ENCODE data around the gene MCF2L2. TPM values are rescaled to one million over a fixed set of nuclear protein-coding genes. Genes with fewer than 3 reads are reported as not detected.
"Not testable (repeated sequence)": the region's sequence is repeated elsewhere in the genome, so short reads cannot be mapped to it uniquely, and the experiment has no call there.

MCF2L2 gene
- polyA plus RNA-seq, 3 donors = 0.56 to 2.0 (median 1.5) TPM

DNA sequence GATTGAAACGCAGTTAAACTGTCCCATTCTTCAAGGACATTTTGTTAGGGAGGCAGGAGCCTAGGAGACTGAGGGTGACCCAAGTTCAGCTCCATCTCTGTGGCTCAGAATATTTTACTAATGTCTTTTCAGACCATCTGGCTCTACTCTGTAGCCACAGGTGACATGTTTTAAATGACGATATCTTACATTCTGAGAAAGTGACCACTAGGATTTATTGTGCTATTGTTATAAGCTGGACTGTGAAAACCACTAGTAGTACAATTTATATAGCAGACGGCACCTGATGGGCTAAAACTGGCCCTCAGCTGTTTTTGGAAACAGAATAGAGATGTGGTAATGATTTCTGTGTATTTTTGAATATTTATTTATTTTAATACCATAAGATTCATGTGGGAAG is 55.5 kb downstream of the MCF2L2 start:
- DNase-seq = no peak

DNA sequence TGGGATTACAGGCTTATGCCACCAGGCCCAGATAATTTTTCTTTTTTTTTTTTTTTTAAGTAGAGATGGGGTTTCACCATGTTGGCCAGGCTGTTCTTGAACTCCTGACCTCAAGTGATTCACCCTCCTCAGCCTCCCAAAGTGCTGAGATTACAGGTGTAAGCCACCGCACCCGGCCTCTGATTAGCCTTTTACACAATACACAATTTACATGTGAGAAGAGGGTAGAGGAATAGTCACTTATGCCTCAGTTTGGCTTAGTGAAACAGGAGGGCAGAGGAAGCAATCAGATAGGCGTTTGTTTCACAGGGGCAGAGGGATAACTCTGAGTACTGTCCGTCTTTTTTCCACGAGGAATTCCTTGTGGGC is 56.8 kb downstream of the MCF2L2 start:
- not testable (repeated sequence) for DNase-seq

DNA sequence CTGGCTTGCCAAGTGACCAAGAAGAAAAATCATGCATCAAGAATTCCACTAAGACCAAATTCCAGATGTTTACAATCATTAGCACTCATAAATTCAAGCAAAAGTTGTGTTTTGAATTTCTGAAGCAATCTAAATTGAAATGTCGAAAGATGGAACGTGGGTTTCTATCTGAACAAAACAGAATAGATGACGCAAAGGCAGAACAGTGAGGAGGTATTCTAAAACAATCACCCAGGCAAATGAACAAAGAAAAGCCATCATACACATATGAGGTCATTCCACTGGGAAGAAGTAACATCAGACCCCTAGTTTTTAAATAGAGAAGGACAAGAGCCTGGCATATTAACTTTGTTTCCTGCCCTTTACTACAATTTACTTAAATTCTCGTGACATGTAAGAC is 58.0 kb downstream of the MCF2L2 start:
- DNase-seq = no peak

DNA sequence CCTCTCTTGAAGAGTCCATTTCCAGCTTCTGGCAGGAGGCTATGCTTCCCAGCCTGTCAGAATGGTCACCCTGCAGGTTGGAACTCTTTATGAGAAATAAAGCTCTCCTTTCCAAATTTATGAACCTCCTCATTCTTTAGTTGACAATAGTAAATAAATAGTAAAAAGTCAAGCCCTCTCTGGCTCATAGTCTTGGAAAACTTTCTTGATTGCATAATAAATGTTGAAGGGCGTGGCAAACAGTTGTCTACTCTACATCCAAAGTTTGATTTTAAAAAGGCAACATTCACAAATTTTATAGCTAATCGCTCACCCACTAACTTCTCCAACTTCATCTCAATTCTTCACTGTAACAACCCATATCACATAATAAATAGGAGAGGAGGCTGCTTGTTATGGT is 58.8 kb downstream of the MCF2L2 start:
- DNase-seq = no peak

DNA sequence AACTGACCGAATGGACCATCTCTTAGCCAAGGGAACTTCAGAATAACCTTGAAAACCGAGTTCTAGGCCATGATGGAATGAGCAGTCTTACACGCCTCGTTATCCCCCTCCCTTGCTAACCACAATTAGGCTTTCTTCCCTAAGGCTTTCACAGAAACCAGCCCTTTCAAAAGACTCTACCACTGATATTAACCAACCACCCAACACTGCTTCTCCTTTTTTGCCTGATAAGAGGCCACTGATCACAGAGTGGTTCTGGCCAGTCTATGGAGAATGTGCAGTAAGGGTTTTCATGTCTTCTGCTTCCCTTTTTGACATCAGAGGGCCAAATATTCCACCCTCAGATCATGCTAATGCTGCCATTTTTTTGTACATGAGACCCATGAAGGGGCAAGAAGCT is 59.3 kb downstream of the MCF2L2 start:
- no peak for DNase-seq

DNA sequence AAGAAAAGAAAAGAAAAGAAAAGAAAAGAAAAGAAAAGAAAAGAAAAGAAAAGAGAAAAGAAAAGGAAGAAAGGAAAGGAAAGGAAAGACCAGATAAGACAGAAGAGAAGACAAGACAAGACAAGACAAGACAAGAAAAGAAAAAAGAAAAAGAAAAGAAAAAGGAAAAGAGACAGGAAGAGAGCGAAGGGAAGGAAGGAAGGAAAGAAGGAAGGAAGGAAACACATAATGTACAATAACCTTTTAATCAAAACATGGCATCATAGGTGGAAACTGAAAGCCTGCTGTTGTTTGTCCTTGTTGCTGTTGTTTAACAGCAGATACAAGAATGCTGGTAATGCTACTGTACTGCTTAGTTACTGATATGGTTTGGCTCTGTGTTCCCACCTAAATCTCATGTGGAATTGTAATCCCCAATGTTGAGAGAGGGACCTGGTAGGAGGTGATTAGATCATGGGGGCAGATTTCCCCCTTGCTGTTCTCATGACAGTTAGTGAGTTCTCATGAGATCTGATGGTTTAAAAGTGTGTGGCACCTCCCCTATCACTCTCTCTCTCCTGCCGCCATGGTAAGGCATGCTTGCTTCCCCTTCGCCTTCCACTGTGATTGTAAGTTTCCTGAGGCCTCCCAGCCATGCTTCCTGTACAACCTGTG is 67.3 kb downstream of the MCF2L2 start:
- no peak for DNase-seq

DNA sequence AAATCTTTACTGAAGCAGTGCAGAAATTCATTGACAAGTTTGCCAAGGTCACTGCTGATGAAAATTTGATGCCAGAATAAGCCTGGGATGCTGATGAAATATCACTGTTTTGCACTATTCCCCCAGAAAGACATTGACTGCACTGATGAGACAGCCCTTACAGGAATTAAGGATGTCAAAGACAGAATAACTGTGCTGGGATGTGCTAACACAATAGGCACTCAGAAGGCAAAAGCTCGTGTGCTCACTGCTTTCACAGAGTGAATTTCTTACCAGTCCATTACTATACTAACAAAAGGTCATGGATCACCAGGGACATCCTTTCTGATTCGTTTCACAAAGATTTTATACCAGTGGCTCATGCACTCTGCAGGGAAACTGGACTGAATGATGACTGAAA is 69.4 kb downstream of the MCF2L2 start:
- no peak for DNase-seq

DNA sequence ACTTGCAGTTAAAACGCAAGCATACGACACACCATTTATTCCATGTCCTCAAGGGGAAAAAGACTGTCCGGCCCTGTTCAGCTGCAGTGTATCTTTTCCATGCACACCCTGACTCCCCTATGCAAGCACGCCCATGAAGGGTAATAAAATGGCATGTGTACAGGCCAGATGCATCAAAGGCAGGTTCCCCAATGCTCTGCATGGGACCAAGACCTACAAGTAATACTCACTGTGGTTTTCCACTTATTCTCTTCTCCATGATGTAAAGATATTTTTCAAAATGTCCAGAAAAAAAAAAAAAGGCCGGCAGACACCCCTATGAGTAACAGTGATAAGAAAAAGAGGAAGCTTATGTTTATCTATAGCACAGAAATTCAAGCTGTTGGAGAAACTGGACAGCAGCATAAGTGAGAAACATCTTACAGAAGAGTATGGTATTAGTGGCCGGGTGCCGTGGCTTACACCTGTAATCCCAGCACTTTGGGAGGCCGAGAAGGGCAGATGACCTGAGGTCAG is 70.8 kb downstream of the MCF2L2 start:
- DNase-seq = no peak

DNA sequence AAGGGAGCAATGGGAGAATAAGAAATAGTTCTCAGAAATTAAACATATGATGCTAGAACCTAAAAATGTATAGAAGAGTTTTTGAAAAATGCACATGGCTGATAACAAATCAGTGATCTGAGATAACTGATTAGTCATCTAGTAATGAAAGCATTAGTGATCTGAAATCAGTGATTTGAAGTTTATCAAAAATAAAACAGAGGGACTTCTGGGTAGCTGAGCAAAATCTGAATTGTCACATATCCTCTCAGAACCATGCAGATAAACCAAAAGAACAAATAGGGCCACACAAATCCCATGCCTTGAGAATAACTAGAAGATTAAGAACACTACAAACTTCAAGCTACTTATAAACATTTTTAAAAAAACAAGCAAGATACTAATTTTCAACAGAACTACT is 71.5 kb downstream of the MCF2L2 start:
- DNase-seq = no peak

DNA sequence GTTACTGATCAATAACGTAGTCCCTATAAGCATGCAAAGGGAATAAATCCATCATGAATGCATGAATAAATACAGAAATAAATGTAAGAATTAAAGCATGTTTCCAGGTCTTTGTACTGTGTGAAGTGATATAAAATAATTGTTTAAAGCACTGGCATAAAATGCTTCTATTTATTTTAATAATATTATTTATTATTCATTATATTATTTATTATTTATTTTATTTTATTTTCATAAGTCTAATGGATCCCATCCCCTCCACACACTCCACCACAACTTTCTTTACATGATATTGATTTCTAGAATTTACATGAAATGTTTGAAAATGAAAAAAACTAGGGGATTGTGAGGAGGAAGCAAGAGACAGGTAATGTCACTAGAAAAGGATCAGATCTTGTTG is 73.5 kb downstream of the MCF2L2 start:
- no peak for DNase-seq

DNA sequence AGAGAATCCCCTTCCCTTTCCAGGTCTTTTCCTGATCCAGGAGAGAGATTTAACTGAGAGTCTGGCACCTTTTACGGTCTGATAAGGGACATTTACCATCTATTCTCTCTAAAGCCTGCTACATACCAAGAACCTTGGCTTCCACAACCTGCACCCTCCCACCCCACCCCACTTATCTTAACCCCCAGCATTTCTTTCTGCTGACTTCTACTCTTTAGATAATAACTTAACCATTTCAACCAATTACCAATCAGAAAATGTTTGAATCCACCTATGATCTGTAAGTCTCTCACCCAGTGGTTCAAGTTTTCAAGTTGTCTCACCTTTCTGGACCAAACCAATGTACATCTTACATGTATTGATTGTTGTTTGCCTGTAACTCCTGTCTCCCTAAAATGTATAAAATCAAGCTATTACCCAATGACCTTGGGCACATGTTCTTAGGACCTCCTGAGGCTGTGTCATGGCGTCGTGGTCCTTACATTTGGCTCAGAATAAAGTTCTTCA is 74.0 kb downstream of the MCF2L2 start:
- DNase-seq = no peak

DNA sequence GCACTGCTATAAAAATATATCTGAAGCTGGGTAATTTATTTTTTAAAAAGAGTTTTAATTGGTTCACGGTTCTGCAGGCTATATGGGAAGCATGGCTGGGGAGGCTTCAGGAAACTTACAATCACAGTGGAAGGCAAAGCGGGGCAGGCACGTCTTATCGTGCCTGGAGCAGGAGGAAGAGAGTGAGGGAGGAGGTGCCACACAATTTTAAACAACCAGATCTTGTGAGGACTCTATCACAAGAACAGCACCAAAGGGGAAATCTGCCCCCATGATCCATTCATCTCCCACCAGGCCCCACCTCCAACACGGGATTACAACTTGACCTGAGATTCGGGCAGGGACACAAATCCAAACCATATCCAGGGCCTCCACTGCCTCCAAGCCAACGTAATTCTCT is 75.0 kb downstream of the MCF2L2 start:
- no peak for DNase-seq

DNA sequence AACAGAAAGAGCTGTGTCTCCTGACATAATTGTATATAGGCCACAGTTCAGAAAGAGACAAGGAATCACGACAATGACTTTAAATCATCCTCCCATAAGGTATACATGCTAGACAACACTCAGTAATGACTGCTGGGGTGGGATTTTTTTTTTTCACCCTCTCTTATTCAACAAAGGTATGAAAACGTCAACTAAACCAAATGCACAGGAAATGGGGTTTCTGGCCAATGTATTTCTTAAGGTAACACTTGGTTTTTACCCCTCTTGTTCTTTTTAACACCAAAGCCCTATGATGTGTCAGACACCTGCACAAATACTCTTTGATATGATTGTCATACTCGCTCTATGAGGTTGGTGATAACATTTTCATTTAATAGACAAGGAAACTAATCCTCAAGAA is 78.3 kb downstream of the MCF2L2 start:
- no peak for DNase-seq

DNA sequence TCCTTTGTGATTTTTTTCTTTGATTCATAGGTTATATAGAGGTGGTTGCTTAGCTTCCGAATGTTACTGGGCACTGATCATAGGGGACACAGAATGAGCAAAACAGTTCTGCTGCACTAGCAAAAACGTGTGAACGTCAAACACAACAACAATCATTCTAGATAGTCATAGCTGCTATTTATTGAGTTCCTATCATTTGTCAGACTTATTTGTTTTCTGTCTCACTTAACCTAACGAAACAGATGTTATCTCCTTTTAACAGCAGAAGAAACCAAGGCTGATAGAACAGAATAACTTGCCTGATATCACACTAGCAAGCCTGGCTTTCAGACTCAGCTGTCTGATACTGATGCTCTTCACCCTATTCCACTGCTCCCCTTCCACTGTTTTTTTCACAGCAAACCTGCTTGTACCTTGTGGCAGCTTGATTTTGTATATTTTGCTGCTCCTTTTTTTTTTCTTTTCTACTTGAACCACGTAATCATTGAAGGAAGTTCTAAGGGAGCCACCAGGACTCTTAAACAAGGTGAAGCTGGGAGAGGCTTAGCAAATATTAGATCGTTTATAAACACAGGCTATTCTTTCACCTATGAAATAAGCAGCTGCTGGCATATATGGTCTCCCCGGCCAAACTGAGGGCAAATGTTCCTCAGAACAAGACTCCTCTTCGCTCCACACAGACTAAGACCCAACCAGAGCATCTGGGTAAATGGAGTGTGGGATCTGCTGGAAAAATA is 78.8 kb downstream of the MCF2L2 start:
- DNase-seq = no peak

DNA sequence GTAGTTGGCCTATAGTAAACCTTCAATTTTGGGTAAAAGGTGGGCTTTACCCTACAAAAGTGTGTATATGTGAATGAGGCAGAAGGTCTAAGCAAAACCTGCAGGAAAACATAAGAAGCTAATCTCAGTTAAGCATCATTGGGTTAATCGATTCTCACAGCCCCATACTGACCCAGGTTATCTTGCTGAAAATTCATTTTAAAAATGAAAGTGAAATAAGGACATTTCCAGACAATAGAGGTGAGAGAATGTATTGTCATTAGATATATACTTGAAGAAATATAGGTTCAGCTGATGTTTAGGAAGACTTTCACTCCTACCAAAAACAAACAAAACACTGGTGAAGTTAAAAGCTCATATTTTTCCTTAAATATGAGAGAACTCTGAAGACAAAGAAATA is 85.6 kb downstream of the MCF2L2 start:
- DNase-seq = no peak

DNA sequence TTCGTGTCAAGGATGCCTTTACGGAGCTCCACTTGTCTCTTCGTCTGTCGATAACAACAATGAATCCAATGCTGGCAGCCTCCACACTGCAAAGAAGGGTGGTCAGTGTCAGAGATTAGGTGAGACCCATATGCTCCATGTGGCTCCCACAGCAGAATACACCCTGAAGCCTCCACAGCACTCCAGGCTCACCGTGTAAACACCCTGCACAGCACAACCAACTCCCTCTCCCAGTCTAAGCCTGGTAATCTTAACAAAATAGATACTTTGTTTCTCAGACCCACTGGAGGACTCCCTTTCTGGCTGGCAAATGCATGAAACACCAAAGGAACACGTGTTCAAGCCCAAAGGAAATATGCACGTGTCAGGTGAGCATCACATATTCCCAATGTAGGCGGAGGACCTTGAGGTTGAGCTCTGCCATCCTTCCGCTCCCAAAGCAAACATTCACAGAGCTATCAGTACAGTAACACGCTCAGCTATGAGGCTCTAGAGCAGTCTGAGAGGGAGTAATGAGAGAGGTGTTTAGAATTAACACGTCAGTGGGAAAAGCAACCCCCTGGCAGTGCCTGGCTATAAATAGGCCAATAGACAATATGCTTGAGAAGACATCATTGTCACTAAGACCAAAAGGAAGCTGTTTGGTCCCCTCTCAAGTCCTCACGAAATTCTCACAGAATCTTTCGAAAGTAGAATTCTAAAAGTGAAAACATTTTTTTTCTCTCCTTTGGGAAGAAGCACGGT is 86.7 kb downstream of the MCF2L2 start:
- no peak for DNase-seq

DNA sequence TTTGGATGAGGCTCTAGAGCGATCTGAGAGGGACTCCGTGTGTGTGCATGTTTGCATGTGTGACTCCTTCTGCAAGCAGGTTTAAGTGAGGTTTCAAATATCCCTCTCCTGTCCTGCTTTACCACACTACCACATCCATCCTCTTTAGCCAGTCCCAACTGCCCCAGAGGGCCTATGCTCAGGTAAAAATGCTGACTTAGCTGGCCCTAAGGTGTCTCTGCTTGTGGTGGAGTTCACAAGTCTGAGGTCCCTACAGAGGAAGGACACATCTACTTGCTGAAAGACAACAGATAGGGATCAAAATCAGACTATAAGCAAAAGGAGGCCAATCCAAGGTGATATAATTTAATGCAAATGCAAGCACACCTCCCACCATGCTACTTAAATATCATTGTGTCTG is 88.2 kb downstream of the MCF2L2 start:
- DNase-seq = no peak

DNA sequence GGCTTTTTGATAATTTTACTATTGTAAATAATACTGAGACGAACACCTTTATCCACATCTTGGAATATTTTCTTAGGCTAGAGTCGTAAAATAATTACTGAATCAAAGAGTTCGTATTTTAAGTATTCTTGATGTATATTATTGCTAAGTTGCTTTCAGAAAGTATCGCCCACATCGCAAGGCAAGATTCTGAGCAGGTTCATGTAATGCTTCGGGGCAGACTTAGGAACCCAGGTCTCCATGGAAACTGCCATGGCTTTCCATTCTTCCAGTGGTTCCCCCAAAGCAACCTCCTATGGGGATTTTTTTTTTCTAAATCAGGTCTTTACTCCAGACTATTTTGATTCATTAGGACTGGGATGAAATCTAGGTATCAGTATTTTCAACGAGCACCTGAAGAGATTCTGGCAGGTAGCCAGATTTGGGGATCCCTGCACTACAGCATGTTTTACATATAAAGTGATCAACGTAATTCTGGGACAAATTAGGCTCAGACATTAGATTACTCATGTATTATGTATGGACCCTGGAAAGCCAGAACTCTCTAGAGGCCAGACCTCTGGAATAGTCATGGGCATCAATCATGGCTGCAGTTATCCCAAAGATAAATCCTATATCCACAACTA is 88.8 kb downstream of the MCF2L2 start:
- no peak for DNase-seq

DNA sequence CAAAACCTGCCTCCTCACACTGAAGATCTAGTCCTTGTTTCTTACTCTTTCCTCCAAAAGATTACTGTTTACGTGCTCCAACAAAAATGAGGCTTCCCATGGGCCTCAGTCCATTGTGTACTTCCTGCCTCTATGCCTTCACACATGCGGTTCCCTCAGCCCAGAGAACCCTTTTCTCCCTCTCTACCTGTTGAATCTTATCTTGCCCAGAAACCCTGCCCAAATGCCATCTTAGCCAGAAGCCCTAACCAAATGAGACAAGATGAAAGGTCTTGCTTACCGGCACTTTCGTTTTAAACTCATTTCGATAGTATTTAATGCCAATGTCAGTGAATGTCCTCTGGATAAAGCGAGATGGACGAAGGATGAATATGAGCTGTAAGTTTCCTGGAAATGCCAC is 89.9 kb downstream of the MCF2L2 start:
- no peak for DNase-seq

DNA sequence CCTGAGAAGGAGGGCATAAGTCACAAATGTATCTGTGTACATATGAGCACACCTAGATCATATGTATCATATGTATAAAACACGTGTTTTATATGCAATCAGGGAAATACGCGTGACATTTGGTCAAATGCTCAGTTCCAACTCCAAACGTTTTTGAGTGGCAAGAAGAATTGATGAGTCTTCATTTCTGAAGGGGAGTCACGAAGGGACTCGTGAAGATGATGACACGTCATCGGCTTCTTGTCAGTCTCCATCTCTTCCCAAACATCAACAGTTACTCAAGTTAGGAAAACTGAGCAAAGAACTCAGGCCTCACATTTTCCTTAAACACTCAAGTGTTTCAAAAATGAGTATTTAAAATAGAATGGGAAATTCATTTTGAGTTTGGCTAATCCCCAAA is 95.9 kb downstream of the MCF2L2 start:
- DNase-seq = no peak

DNA sequence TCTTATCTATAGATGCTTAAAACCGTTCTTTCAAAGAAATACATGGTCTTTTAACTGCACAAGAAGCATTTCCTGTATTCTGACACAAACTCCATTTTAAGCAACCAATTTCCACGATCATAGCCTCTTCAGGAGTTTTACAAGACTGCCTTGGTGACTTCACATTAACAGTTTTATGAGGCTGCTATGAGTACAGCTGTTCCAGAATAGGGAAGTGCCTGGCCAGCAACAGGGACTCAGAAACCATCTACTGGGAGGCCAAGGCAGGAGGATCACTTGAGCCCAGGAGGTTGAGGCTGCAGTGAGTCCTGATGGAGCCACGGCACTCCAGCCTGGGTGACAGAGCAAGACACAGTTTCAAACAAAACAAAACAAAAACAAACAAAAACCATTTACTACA is 96.9 kb downstream of the MCF2L2 start:
- no peak for DNase-seq

DNA sequence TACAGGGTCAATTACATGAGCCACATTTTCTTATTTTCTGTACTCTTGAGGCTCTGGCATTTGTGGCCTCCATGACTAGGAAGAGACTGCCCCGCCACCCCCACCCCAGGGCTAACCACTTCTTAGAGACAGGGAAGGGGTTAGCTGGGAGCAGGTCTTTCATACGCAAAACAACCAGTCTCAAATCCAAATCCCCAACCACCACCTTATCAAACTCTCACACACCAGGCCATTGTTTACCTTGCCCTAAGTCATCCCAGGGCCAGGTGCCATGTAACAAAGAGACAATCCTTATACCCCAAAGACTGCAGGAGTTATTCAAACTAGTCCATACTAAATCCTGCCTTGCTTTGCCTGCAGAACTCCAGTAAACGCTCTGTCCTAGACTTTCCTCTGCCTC is 97.5 kb downstream of the MCF2L2 start:
- DNase-seq = no peak

Measured in renal pelvis (tissue), 4 donors.